Suppressor macrophage treated with lipopolysaccharide for 1 hour (primary cell): Measurements from ENCODE around the gene IRX3.

Experiments
- DNase-seq, 3 donors: peaks; one replicate each; pipeline ENCODE4 v3.0.0-alpha.2; 2020 to 2022

The IRX3 gene

GRCh38 chr16:54286366-54287130 lies at the start of gene IRX3:
Gene IRX3, minus strand, starts transcription at chr16:54286787. Its CDS starts 737 bp downstream, at chr16:54286050.
- peak; percentile 39 to 72 (median 46) for DNase-seq

GRCh38 chr16:54335230-54335629 lies 48.6 kb upstream of the IRX3 start:
- no peak for DNase-seq

DNA sequence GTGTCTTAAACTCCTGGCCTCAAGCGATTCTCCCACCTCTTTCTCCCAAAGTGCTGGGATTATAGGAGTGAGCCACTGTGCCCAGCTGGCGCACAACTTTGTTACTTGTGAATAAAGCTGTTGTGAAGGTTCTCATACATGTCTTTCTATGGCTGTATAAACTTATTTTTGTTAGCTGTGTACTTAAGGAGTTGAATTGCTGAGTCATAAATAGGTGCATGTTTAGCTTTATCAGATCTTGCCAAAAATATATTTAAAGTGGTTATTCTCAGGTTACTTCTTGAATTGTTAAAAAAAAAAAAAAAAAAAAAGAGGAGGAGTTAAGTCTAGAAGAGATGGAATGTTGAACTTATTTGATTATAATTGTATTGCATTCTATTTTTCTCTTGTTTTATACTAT lies 47.6 kb upstream of the IRX3 start:
- DNase-seq = no peak

- no peak for DNase-seq
Measured at GRCh38 chr16:54331241-54332002, 44.8 kb upstream of the IRX3 start.

DNA sequence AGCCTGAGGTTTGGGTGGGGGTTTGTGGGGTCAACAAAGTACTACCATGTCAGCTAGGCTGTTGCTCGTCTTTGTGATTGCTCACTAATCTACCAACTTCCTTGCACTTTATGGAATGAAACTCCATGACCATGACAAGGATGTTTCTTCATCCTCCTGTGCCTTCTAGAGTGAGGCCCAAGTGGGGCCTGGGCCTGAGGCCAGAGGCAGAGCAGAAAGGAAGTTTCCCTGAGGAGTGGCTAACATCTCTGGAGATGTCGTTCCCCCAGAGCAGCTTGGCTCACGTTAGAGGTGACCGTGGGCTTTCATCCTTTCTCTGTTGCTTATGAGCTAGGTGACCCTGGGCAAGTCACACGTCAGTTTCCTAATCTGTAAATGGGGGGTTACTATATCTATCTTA lies 41.0 kb upstream of the IRX3 start:
- DNase-seq = no peak

- peak in 2 of 3 donors; percentile 3 to 5 for DNase-seq
Measured at GRCh38 chr16:54326266-54326662, 39.7 kb upstream of the IRX3 start.

DNA sequence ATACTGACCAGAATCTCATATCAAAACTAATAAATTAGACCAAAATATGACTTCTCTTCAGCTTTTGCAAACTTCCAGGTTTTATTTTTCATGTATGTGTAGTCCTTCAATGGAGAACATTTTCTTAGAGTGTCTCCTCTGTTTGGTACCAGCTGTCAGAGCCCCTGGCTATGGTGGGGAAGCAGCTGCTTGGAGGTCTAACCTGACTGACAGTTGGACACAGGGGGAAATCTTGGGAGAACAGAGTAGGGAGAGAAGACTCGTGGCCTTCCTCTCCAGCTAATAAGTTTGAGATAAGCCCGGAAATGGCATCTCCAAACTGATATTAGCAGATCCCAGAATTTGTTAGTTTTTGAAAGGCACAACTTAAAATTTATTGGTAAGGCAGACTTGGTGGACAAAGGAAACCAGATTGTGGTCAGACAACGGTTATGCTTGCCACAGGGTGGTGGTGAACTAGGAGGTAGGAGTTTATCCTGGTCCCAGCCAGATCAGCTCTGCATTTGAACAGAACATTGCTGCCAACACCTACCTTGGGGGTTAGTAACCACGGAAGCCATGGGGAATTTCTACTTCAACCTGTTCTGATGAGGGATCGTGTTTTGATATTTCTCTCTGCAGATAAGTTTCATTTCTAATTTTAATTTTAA lies 39.2 kb upstream of the IRX3 start:
- no peak for DNase-seq

GRCh38 chr16:54324716-54325115 lies 38.1 kb upstream of the IRX3 start:
- DNase-seq = no peak

DNA sequence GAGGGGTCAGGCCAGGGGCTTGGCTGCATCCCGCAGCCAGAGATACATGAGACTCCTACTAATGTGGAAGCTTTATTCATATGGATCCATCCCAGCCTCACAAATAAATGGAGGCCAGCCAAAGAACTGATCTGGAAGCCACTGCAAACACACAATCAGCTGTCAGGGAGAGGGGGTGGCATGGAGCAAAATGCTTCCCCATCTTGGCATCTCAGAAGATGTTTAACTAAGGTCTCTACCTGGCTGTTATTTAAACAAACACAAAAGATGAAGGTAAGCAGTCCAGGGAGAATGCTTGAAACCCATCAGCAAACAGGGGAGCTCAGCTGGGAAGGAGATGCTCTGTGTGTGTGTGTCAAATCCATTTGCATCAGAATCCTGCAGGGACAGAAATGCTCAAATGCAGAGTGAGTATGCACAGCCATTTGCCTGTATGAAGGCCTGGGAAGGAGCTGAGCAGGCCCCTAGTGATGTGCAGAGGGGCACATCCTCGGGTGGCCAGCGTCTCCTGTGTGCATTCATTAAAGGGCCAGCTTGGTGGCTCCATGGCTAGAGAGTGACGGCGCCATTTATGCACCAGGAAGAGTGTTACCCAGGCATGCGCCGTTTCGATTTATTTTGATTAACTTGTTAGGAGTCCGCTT lies 34.2 kb upstream of the IRX3 start:
- DNase-seq = no peak

DNA sequence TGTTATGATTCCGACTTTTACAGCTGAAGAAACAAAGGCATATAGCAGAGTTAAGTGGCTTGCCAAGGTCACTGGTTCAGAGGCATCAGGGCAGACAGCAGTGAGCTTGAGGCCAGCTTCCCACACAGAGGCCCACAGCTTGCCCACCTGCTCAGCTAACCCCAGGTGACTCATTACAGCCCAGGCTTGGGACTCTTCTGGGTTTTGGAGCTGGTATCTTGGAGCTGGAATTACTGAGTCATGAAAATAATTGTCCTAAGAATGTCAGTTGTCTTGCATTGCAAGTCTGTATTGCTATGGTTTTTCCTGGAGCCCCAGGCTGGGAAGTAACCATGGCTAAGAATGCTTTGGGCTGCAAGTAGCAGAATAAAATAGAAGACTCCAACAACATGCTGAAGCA lies 32.4 kb upstream of the IRX3 start:
- no peak for DNase-seq

- no peak for DNase-seq
Measured at GRCh38 chr16:54317101-54317611, 30.6 kb upstream of the IRX3 start.

DNA sequence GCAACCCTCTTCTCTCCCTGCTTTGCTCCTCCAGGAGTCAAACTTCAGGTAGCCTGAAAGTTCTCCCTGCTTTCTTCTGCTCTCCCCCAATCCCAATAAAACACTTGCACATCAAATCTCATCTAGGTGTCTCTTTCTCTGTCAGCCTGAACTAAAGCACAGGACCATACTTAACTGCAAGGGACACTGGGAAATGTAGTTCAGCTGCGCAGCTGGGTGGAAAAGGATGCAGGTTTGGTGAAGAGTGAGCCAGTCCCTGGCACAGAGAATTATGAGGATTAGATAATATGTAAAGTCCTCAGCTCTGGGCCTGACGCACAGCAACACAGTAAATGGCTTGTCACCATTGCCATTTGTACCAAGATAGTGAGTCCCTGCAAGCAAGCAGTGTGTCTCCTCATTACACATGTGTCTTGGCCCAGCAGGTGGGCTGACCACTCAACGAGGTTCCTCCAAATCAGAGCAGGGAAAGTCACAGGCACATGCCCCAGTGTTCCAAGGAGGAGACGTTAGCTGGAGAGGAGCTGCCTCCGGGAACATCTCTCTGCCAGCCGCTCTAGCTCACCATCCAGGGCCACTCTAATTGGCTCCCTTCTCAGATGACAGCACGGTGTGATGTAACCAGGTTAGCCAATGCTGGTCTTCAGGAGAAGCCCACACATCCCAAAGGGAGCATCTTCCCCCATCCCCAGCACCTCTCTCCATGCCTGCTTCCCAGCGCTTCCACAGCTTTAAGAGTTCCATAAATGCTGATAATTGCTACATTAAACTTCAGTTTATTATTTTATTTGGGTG lies 29.7 kb upstream of the IRX3 start:
- DNase-seq = no peak

DNA sequence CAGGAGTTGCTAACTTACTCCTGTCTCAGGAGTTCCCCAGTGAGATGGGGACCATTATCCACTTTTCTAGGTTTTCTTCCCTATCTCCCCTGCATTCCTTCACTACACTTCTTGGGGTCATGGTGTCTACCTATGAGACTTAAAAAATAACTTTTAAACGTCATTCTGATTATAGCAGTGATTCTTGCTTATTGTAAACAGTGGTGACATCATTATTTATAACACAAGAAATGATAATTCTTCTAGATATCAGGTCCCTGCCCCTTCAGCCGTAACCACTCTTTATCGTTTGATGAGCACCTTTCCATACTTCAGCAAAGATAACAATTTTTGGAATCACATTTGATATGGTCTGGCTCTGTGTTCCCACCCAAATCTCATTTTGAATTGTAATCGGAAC lies 27.2 kb upstream of the IRX3 start:
- DNase-seq = no peak

- DNase-seq = no peak
Measured at GRCh38 chr16:54312502-54312991, 26.0 kb upstream of the IRX3 start.

DNA sequence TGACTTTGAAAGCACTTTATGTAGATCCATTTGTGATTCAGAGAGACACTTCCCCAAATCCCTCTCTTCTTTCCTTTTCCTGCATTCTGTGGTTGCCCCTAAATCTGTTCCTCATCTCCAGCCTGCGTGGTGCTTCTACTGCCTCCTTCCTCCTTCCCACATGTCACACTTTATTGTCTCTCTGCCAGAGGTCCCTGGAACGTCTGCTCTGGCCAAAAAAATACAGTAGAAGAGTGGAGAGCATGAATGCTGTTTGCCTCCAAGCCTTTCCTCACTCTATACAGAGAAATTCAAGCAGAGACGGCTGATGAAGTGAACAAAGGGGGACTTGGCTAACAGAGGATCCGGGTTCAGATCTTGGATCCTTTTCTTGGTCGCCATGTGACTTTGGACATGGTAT lies 22.8 kb upstream of the IRX3 start:
- no peak for DNase-seq

DNA sequence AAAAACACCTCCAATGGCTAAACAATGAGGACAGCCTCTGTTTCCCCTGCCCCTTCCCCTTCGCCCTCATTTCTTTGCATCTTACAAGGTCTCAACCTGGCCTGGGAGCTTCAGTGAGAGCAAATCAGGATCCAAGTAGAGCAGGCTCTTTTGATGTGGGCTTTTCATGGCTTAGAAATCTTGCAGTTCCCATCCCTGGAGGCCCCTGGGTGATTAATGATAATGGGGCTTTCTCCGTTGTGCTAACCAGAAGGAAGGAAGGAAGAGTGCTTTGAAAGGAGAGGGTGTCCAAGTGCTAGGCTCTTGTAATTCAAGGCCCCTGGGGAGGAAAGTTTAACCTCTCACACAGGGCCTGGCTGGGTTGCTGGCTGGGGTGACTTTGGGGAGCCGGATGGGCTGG lies 18.5 kb upstream of the IRX3 start:
- no peak for DNase-seq

- DNase-seq = no peak
Measured at GRCh38 chr16:54303613-54304012, 17.0 kb upstream of the IRX3 start.

GRCh38 chr16:54297154-54297553 lies 10.6 kb upstream of the IRX3 start:
- no peak for DNase-seq

DNA sequence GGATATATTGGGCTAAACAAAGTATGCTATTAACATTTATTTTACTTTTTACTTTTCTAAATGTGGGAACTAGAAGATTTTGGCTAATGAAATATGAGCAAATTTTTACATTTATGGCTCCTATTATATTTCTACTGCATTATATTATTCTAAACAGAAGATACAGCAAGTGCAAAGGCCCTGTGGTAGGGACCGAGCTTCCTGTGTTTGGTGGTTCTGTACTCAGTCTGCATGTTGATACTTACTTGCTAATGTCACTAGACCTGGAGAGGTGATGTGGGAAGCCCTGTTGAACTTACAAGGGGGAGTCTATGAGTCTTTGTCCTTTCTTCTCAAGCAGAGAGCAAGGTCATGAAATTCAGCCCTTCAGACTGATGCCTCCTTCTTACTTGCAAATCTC lies 10.0 kb upstream of the IRX3 start:
- no peak for DNase-seq

GRCh38 chr16:54291656-54292487 lies 5.3 kb upstream of the IRX3 start:
- no peak for DNase-seq
